Activated naive CD8-positive, alpha-beta T cell treated with anti-CD3 and anti-CD28 coated beads, Interleukin-2, amount 10 ng/mL, durations not matched to agents 7 days and 5 days (primary cell): Measurements from ENCODE around the gene CSNK1G1. TPM values are rescaled to one million over a fixed set of nuclear protein-coding genes. Genes with fewer than 3 reads are reported as not detected.
"Not testable (repeated sequence)": the region's sequence is repeated elsewhere in the genome, so short reads cannot be mapped to it uniquely, and the experiment has no call there.

ENCODE experiments used
- ATAC-seq: fragments of 150-1000 bp; cut with Tn5 transposase; one replicate; pipeline ENCODE4 v1.10.0; 2021; ENCODE audit warnings: low read depth, moderate library complexity
- POLR2A ChIA-PET: fragments of 350-600 bp; sonication (Branson Sonifier 250); formaldehyde crosslinking; loops from one replicate; lab custom pipeline; 2021; ENCODE audit warnings: antibody characterized with exemption; lab: Charles Lee
- DNase-seq: peaks from one replicate; pipeline ENCODE4 v3.0.0; 2021
- H3K27ac Mint-ChIP-seq: one replicate; pipeline ENCODE4 v1.8.0; 2022; ENCODE audit warnings: mild to moderate bottlenecking, mixed read lengths
- H3K27me3 Mint-ChIP-seq: one replicate; pipeline ENCODE4 v1.8.0; 2022; ENCODE audit warnings: mild to moderate bottlenecking, moderate library complexity, mixed read lengths
- H3K36me3 Mint-ChIP-seq: one replicate; pipeline ENCODE4 v1.8.0; 2021; ENCODE audit warnings: mild to moderate bottlenecking, mixed read lengths
- H3K4me1 Mint-ChIP-seq: one replicate; pipeline ENCODE4 v1.8.0; 2021; ENCODE audit warnings: mixed read lengths
- H3K4me3 Mint-ChIP-seq: one replicate; pipeline ENCODE4 v1.8.0; 2022; ENCODE audit warnings: mild to moderate bottlenecking, moderate library complexity, mixed read lengths
- H3K9me3 Mint-ChIP-seq: one replicate; pipeline ENCODE4 v1.8.0; 2021; ENCODE audit warnings: mixed read lengths
- total RNA-seq, 2 experiments: library from RNA; stranded (reverse); gene quantifications; one replicate each; pipeline ENCODE4 v1.2.3, GENCODE V29; 2021

CSNK1G1 gene
- total RNA-seq, 2 experiments from 2014 or later, result 26.2 to 26.7 TPM

DNA sequence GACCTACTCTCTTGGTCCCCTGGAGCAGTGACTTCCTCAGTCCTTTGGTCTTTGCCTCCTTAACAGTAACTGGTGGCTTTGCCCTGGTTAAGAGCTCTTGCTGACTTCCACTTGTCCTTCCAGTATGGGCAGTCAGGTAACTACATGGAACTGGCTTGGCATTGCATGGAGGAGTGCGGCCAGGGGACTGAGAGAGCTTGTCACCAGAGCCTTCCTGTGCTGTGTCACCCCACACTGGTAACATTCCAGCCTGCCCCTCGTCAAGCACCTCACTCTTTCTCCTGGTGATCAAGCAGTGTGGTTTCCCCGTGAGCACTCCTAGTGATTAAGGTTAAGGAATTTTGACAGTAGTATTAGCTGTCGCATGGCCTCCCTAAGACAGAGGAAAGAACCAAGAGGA is 223.8 kb downstream of the CSNK1G1 start:
- DNase-seq (no peak), ATAC-seq (no peak)
- H3K4me1 Mint-ChIP-seq, result peaks cover 5% of the 10 kb centered on the region
- POLR2A ChIA-PET, result interaction anchor here (1.2 to 1.5 kb wide), 2 partner anchors 10 to 11 kb away, joined by 3 read pairs; no protein-coding TSS in a partner anchor
- no peaks in the 10 kb centered on the region for H3K27me3 Mint-ChIP-seq
- H3K36me3 Mint-ChIP-seq, result peaks cover 19% of the 10 kb centered on the region
- H3K9me3 Mint-ChIP-seq, result no peaks in the 10 kb centered on the region
- H3K4me3 Mint-ChIP-seq, result no peak overlapping the region
- no peak overlapping the region for H3K27ac Mint-ChIP-seq

GRCh38 chr15:64131547-64131946 is 224.4 kb downstream of the CSNK1G1 start:
- no peak overlapping the region for H3K27ac Mint-ChIP-seq
- H3K9me3 Mint-ChIP-seq, result no peaks in the 10 kb centered on the region
- H3K36me3 Mint-ChIP-seq, result peaks cover 18% of the 10 kb centered on the region

DNA sequence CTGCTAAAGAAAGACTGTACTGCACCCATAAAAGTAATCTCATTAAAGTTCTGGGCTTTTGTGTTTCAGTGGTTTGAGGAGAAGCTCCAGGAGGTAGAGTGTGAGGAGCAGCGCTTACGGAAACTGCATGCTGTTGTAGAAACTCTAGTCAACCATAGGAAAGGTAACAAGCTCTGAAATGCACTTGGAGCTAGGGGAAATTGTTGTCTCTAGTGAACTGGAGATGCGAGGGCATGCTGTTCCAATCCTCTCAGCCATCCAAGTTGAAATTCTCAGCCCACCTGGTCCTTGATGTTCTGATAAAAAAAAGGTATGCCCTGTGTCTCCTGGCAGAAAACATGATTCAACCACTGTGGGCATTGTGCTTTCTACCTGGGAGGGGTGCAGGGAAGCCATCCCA is 225.8 kb downstream of the CSNK1G1 start:
- ATAC-seq (no peak), DNase-seq (no peak)
- H3K27me3 Mint-ChIP-seq, result no peaks in the 10 kb centered on the region
- H3K4me1 Mint-ChIP-seq, result peaks cover 5% of the 10 kb centered on the region
- H3K36me3 Mint-ChIP-seq, result peaks cover 21% of the 10 kb centered on the region
- POLR2A ChIA-PET, result no interaction called here
- no peak overlapping the region for H3K4me3 Mint-ChIP-seq
- H3K27ac Mint-ChIP-seq, result no peak overlapping the region
- no peaks in the 10 kb centered on the region for H3K9me3 Mint-ChIP-seq

More at GRCh38 chr15:64131547-64131946, 224.4 kb downstream of the CSNK1G1 start:
- POLR2A ChIA-PET, result interaction anchor here (1.5 kb wide), 1 partner anchor 10 kb away, joined by 3 read pairs; no protein-coding TSS in a partner anchor
- Mint-ChIP-seq H3K4me3 (no peak overlapping the region), H3K4me1 (peaks cover 5% of the 10 kb centered on the region), H3K27me3 (no peaks in the 10 kb centered on the region)
- ATAC-seq (no peak), DNase-seq (no peak)

- peaks cover 5% of the 10 kb centered on the region for H3K4me1 Mint-ChIP-seq
- H3K27me3 Mint-ChIP-seq, result no peaks in the 10 kb centered on the region
- no peaks in the 10 kb centered on the region for H3K9me3 Mint-ChIP-seq
- ATAC-seq (no peak), DNase-seq (no peak)
- no peak overlapping the region for H3K4me3 Mint-ChIP-seq
- H3K36me3 Mint-ChIP-seq, result peaks cover 24% of the 10 kb centered on the region
- POLR2A ChIA-PET, result no interaction called here
- H3K27ac Mint-ChIP-seq, result no peak overlapping the region
Observed at GRCh38 chr15:64127521-64128270, 228.3 kb downstream of the CSNK1G1 start.

- Mint-ChIP-seq H3K9me3 (no peaks in the 10 kb centered on the region), H3K27ac (no peak overlapping the region)
- POLR2A ChIA-PET, result interaction anchor here (0.5 kb wide), 1 partner anchor 267 kb away, joined by 3 read pairs; no protein-coding TSS in a partner anchor
Observed at GRCh38 chr15:64125978-64126377, 230.0 kb downstream of the CSNK1G1 start.

GRCh38 chr15:64122936-64123351 is 233.0 kb downstream of the CSNK1G1 start:
- POLR2A ChIA-PET, result no interaction called here
- no peak overlapping the region for H3K4me3 Mint-ChIP-seq
- no peak overlapping the region for H3K27ac Mint-ChIP-seq
- H3K27me3 Mint-ChIP-seq, result no peaks in the 10 kb centered on the region
- ATAC-seq (no peak), DNase-seq (no peak)
- H3K4me1 Mint-ChIP-seq, result peaks cover 6% of the 10 kb centered on the region
- H3K9me3 Mint-ChIP-seq, result no peaks in the 10 kb centered on the region
- peaks cover 25% of the 10 kb centered on the region for H3K36me3 Mint-ChIP-seq

More at GRCh38 chr15:64125978-64126377, 230.0 kb downstream of the CSNK1G1 start:
- DNase-seq (no peak), ATAC-seq (no peak)
- peaks cover 28% of the 10 kb centered on the region for H3K36me3 Mint-ChIP-seq
- peaks cover 7% of the 10 kb centered on the region for H3K4me1 Mint-ChIP-seq
- no peak overlapping the region for H3K4me3 Mint-ChIP-seq
- no peaks in the 10 kb centered on the region for H3K27me3 Mint-ChIP-seq

GRCh38 chr15:64122444-64122843 is 233.5 kb downstream of the CSNK1G1 start:
- no peaks in the 10 kb centered on the region for H3K9me3 Mint-ChIP-seq
- ATAC-seq (no peak), DNase-seq (no peak)
- no peak overlapping the region for H3K4me3 Mint-ChIP-seq
- no peak overlapping the region for H3K27ac Mint-ChIP-seq
- H3K27me3 Mint-ChIP-seq, result no peaks in the 10 kb centered on the region
- H3K4me1 Mint-ChIP-seq, result peaks cover 3% of the 10 kb centered on the region
- POLR2A ChIA-PET, result interaction anchor here (0.6 kb wide), 1 partner anchor 33 kb away, joined by 3 read pairs; no protein-coding TSS in a partner anchor
- peaks cover 20% of the 10 kb centered on the region for H3K36me3 Mint-ChIP-seq

GRCh38 chr15:64121614-64122013 is 234.4 kb downstream of the CSNK1G1 start:
- no peak overlapping the region for H3K4me3 Mint-ChIP-seq
- no peaks in the 10 kb centered on the region for H3K27me3 Mint-ChIP-seq
- peaks cover 2% of the 10 kb centered on the region for H3K4me1 Mint-ChIP-seq
- ATAC-seq (no peak), DNase-seq (no peak)
- POLR2A ChIA-PET, result interaction anchor here (1.5 kb wide), 1 partner anchor 11 kb away, joined by 3 read pairs; no protein-coding TSS in a partner anchor
- H3K27ac Mint-ChIP-seq, result no peak overlapping the region
- peaks cover 17% of the 10 kb centered on the region for H3K36me3 Mint-ChIP-seq
- H3K9me3 Mint-ChIP-seq, result no peaks in the 10 kb centered on the region

- H3K9me3 Mint-ChIP-seq, H3K4me3 Mint-ChIP-seq, H3K4me1 Mint-ChIP-seq, POLR2A ChIA-PET, DNase-seq, ATAC-seq, H3K27me3 Mint-ChIP-seq, H3K27ac Mint-ChIP-seq: not testable (repeated sequence)
- H3K36me3 Mint-ChIP-seq, result peaks cover 15% of the 10 kb centered on the region
Observed at GRCh38 chr15:64120322-64120721, 235.7 kb downstream of the CSNK1G1 start.

- no peak for ATAC-seq
- no peak for DNase-seq
- Mint-ChIP-seq H3K36me3 (peaks cover 22% of the 10 kb centered on the region), H3K27ac (no peak overlapping the region), H3K9me3 (no peaks in the 10 kb centered on the region), H3K4me1 (peaks cover 7% of the 10 kb centered on the region), H3K4me3 (no peak overlapping the region), H3K27me3 (no peaks in the 10 kb centered on the region)
- POLR2A ChIA-PET, result no interaction called here
Observed at GRCh38 chr15:64117759-64118487, 238.1 kb downstream of the CSNK1G1 start.

Other genes with a start within 250 kb of the CSNK1G1 start
- 1 to 10 TPM in 1 of 2 experiments, under 1 TPM in 1; 0.80 to 1.1 TPM for gene SNX22, start 204.4 kb downstream of the CSNK1G1 start, total RNA-seq
- 100 to 1,000 TPM; 225 to 227 TPM for gene PPIB, start 193.2 kb downstream of the CSNK1G1 start, total RNA-seq
- gene PCLAF, start 25.3 kb upstream of the CSNK1G1 start, total RNA-seq, result 100 to 1,000 TPM in 1 of 2 experiments, 10 to 100 TPM in 1; 94.2 to 110 TPM
- 10 to 100 TPM; 23.7 to 25.7 TPM for gene TRIP4, start 31.7 kb upstream of the CSNK1G1 start, total RNA-seq
- 10 to 100 TPM; 52.2 to 57.2 TPM for gene ZNF609, start 104.4 kb upstream of the CSNK1G1 start, total RNA-seq